ENCODE measurements around the gene RASA3. TPM values are rescaled to one million over a fixed set of nuclear protein-coding genes. Genes with fewer than 3 reads are reported as not detected.

Gene RASA3
- total RNA-seq, 1 experiment from 2014 or later: 10.0 TPM

DNA sequence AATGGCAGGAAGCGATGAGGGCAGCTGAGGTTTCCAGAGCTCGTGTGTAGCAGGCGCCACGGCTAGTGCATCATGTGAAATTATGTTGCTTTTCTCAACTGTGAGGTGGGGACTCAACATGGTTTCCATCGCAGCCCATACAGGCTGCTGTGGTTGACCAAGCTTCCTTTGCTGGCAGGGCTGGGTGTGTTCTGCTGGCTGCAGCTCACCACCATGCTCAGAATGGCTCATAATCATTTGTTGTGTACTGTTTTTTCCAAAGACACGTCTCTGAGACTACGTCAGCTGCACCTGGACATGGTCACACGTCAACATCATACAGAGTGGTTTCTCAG lies 16.1 kb upstream of the RASA3 start:
- H3K9me2 ChIP-seq (ENCODE audit: insufficient read depth): no peaks in the 10 kb centered on the region
- POLR2A ChIA-PET (ENCODE audit: unreplicated experiment): no interaction called here
- H3K27ac ChIP-seq: no peak overlapping the region
- no peaks in the 10 kb centered on the region for H3K79me2 ChIP-seq (ENCODE audit: low read depth)
- H3K9me3 ChIP-seq (ENCODE audit: insufficient read depth, low read depth): no peaks in the 10 kb centered on the region
- BruUV-seq (replicated peaks): no TSS peak
- no peaks in the 10 kb centered on the region for H4K20me1 ChIP-seq (ENCODE audit: insufficient read depth)
- no peak overlapping the region for H3K4me3 ChIP-seq
- no peaks in the 10 kb centered on the region for H3K36me3 ChIP-seq (ENCODE audit: low read depth)
- intact Hi-C loops (cut with micrococcal nuclease; ENCODE audit: unreplicated experiment): no loop called here
- CTCF ChIA-PET: no interaction called here
- no peaks in the 10 kb centered on the region for H3K27me3 ChIP-seq (ENCODE audit: insufficient read depth, low read depth)
- peaks cover 8% of the 10 kb centered on the region for H3F3A ChIP-seq (ENCODE audit: insufficient read depth, low read depth)
- no peak for DNase-seq
- H3K4me2 ChIP-seq: no peak overlapping the region
- no peak overlapping the region for H2AFZ ChIP-seq
- H3K4me1 ChIP-seq (replicated peaks; ENCODE audit: insufficient read depth): peaks cover 26% of the 10 kb centered on the region
- TF ChIP-seq, protein P1, sequence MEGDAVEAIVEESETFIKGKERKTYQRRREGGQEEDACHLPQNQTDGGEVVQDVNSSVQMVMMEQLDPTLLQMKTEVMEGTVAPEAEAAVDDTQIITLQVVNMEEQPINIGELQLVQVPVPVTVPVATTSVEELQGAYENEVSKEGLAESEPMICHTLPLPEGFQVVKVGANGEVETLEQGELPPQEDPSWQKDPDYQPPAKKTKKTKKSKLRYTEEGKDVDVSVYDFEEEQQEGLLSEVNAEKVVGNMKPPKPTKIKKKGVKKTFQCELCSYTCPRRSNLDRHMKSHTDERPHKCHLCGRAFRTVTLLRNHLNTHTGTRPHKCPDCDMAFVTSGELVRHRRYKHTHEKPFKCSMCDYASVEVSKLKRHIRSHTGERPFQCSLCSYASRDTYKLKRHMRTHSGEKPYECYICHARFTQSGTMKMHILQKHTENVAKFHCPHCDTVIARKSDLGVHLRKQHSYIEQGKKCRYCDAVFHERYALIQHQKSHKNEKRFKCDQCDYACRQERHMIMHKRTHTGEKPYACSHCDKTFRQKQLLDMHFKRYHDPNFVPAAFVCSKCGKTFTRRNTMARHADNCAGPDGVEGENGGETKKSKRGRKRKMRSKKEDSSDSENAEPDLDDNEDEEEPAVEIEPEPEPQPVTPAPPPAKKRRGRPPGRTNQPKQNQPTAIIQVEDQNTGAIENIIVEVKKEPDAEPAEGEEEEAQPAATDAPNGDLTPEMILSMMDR (conservative IDR thresholded peaks at IDR 0.05): no peak
- no peak for TF ChIP-seq EZH2 (IDR thresholded peaks at IDR 0.05; ENCODE audit: low read depth)

DNA sequence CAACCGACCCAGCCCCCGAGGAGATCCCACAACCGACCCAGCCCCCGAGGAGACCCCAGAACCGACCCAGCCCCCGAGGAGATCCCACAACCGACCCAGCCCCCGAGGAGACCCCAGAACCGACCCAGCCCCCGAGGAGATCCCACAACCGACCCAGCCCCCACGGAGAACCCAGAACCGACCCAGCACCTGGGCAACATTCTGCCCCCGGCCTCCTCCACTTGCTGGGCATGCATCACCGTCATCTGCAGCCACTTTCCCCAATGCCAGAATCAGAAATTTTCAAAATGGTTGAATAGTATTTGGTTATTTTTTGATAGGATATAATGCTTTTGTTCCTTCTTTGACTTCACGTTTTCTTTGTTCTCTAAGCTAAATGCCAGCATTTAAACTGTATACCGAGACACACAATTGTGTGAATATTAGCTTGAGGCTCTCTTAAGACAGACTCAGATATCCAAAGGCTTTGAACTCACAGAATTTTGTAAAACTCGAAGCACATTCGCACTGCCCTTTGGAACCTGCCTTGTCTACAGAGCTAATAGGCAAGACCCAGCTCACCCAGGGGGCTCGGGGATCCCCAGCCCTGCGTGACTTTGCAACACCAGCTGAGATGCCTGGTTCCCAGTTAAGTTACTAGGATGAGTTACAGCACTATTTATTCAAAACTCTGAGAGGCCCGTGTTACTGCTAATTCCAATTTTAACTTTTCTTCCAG lies 15.5 kb upstream of the RASA3 start:
- H3K36me3 ChIP-seq (ENCODE audit: low read depth): no peaks in the 10 kb centered on the region
- no TSS peak for BruUV-seq (replicated peaks)
- no peaks in the 10 kb centered on the region for H3K79me2 ChIP-seq (ENCODE audit: low read depth)
- no peak for DNase-seq
- ChIA-PET POLR2A (ENCODE audit: unreplicated experiment) (no interaction called here), CTCF (no interaction called here)
- H3K9me2 ChIP-seq (ENCODE audit: insufficient read depth): no peaks in the 10 kb centered on the region
- no peak overlapping the region for H2AFZ ChIP-seq
- H3K4me1 ChIP-seq (replicated peaks; ENCODE audit: insufficient read depth): peaks cover 26% of the 10 kb centered on the region
- peaks cover 8% of the 10 kb centered on the region for H3F3A ChIP-seq (ENCODE audit: insufficient read depth, low read depth)
- H3K4me2 ChIP-seq: no peak overlapping the region
- no peaks in the 10 kb centered on the region for H4K20me1 ChIP-seq (ENCODE audit: insufficient read depth)
- intact Hi-C loops (cut with micrococcal nuclease; ENCODE audit: unreplicated experiment): no loop called here
- no peaks in the 10 kb centered on the region for H3K27me3 ChIP-seq (ENCODE audit: insufficient read depth, low read depth)
- no peaks in the 10 kb centered on the region for H3K9me3 ChIP-seq (ENCODE audit: insufficient read depth, low read depth)
- TF ChIP-seq EZH2 (IDR thresholded peaks at IDR 0.05; ENCODE audit: low read depth): no peak
- TF ChIP-seq, protein P1 (conservative IDR thresholded peaks at IDR 0.05): no peak
- no peak overlapping the region for H3K4me3 ChIP-seq
- no peak overlapping the region for H3K27ac ChIP-seq

DNA sequence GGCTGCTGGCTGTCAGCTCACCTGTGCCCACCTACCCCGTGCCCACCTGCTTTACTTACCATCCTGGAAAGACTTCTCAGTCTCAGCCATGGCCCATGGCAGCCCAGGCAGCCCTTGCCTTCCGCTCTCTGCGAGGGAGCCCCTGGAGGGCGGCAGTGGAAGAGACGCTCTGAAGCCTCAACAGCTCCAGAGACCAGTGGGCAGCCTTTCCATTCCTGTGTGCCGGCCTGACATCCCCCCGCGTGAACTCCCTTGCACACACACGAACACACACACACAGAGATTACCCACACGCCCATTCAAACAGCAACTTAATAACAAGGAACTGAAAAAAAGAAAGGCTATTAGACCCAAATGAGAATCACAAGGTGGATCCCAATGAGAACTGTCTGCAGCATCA lies 14.2 kb upstream of the RASA3 start:
- H3K4me3 ChIP-seq: no peak overlapping the region
- no peak overlapping the region for H3K27ac ChIP-seq
- H3K36me3 ChIP-seq (ENCODE audit: low read depth): no peaks in the 10 kb centered on the region
- H4K20me1 ChIP-seq (ENCODE audit: insufficient read depth): no peaks in the 10 kb centered on the region
- TF ChIP-seq EZH2 (IDR thresholded peaks at IDR 0.05; ENCODE audit: low read depth): no peak
- TF ChIP-seq, protein P1 (conservative IDR thresholded peaks at IDR 0.05): no peak
- H3K79me2 ChIP-seq (ENCODE audit: low read depth): no peaks in the 10 kb centered on the region
- CTCF ChIA-PET: no interaction called here
- POLR2A ChIA-PET (ENCODE audit: unreplicated experiment): no interaction called here
- H3K9me2 ChIP-seq (ENCODE audit: insufficient read depth): no peaks in the 10 kb centered on the region
- no peak overlapping the region for H3K4me2 ChIP-seq
- intact Hi-C loops (cut with micrococcal nuclease; ENCODE audit: unreplicated experiment): no loop called here
- peaks cover 18% of the 10 kb centered on the region for H3K4me1 ChIP-seq (replicated peaks; ENCODE audit: insufficient read depth)
- DNase-seq: no peak
- H3K27me3 ChIP-seq (ENCODE audit: insufficient read depth, low read depth): no peaks in the 10 kb centered on the region
- no peak overlapping the region for H2AFZ ChIP-seq
- H3K9me3 ChIP-seq (ENCODE audit: insufficient read depth, low read depth): no peaks in the 10 kb centered on the region
- H3F3A ChIP-seq (ENCODE audit: insufficient read depth, low read depth): peaks cover 8% of the 10 kb centered on the region
- no TSS peak for BruUV-seq (replicated peaks)
